Neural cell (in vitro differentiated cells): ENCODE results near the gene MRTO4. TPM values are rescaled to one million over a fixed set of nuclear protein-coding genes. Genes with fewer than 3 reads are reported as not detected.

Experiments used
- H2AFZ ChIP-seq: fragments of 200-600, 300-800 bp; sonication (generic), shearing (Covaris generic); 2 replicates; pipeline ENCODE4 v1.6.0; 2014; ENCODE audit warnings: low read depth, mild to moderate bottlenecking, antibody characterized with exemption, low read length, moderate library complexity
- H3F3A ChIP-seq: fragments of 200-600 bp; shearing (Covaris generic); 2 replicates; pipeline ENCODE4 v1.6.1; 2016; ENCODE audit warnings: mild to moderate bottlenecking, moderate library complexity, mixed read lengths, antibody characterized with exemption, low read length; ENCODE audit not compliant: insufficient read depth, poor library complexity, severe bottlenecking
- H3K27ac ChIP-seq: fragments of 200-600, 300-800 bp; sonication (generic), shearing (Covaris generic); 2 replicates; pipeline ENCODE4 v1.5.1; 2014; ENCODE audit warnings: mild to moderate bottlenecking, low read length, moderate library complexity
- H3K27me3 ChIP-seq: fragments of 300-800, 200-600 bp; sonication (generic), shearing (Covaris generic); 2 replicates; pipeline ENCODE4 v1.6.0; 2014; ENCODE audit warnings: mild to moderate bottlenecking, low read depth, low read length, moderate library complexity; ENCODE audit not compliant: insufficient read depth
- H3K36me3 ChIP-seq: fragments of 300-800, 200-600 bp; sonication (generic), shearing (Covaris generic); 2 replicates; pipeline ENCODE4 v1.5.1; 2014; ENCODE audit warnings: mild to moderate bottlenecking, antibody characterized with exemption, low read length, moderate library complexity; ENCODE audit not compliant: insufficient read depth
- H3K4me2 ChIP-seq: fragments of 300-800, 200-600 bp; sonication (generic), shearing (Covaris generic); 2 replicates; pipeline ENCODE4 v1.6.0; 2014; ENCODE audit warnings: mild to moderate bottlenecking, low read length
- H3K4me3 ChIP-seq: fragments of 300-800, 200-600 bp; sonication (generic), shearing (Covaris generic); 2 replicates; pipeline ENCODE4 v1.5.1; 2014; ENCODE audit warnings: mild to moderate bottlenecking, low read length, moderate library complexity
- H3K79me2 ChIP-seq: fragments of 200-600 bp; shearing (Covaris generic); replicated peaks from 2 replicates; pipeline ENCODE4 v1.6.0; 2014; ENCODE audit warnings: mild to moderate bottlenecking, low read length, moderate library complexity; ENCODE audit not compliant: insufficient read depth
- H3K9ac ChIP-seq: fragments of 300-800, 200-600 bp; sonication (generic), shearing (Covaris generic); 2 replicates; pipeline ENCODE4 v1.6.1; 2016; ENCODE audit warnings: mild to moderate bottlenecking, low read length, mixed read lengths
- H3K9me2 ChIP-seq: fragments of 200-600 bp; shearing (Covaris generic); 2 replicates; pipeline ENCODE4 v1.6.1; 2016; ENCODE audit warnings: mild to moderate bottlenecking, low read length, mixed read lengths; ENCODE audit not compliant: insufficient read depth
- H3K9me3 ChIP-seq: fragments of 200-600, 300-800 bp; sonication (generic), shearing (Covaris generic); 2 replicates; pipeline ENCODE4 v1.6.1; 2016; ENCODE audit warnings: mild to moderate bottlenecking, mixed run types, low read length, moderate library complexity, mixed read lengths
- H4K20me1 ChIP-seq: fragments of 200-600 bp; shearing (Covaris generic); 2 replicates; pipeline ENCODE4 v1.6.1; 2016; ENCODE audit warnings: mild to moderate bottlenecking, mixed run types; ENCODE audit not compliant: insufficient read depth
- EP300 ChIP-seq: fragments of 450-650 bp; conservative IDR thresholded peaks from 2 replicates; pipeline ENCODE4 v1.6.1; 2014; ENCODE audit warnings: antibody characterized with exemption, mild to moderate bottlenecking, moderate library complexity; ENCODE audit not compliant: poor library complexity, severe bottlenecking
- EZH2 ChIP-seq: fragments of 200-600, 300-800 bp; shearing (Covaris generic), sonication (generic); IDR thresholded peaks from 2 replicates; pipeline ENCODE4 v1.6.1; 2014; ENCODE audit warnings: antibody characterized with exemption, low read length, borderline replicate concordance, mild to moderate bottlenecking; ENCODE audit not compliant: insufficient read depth, poor library complexity, severe bottlenecking
- MXI1 ChIP-seq: fragments of 450-650 bp; conservative IDR thresholded peaks from 2 replicates; pipeline ENCODE4 v1.6.1; 2014; ENCODE audit warnings: antibody characterized with exemption, mild to moderate bottlenecking; ENCODE audit not compliant: poor library complexity, severe bottlenecking
- RAD21 ChIP-seq: fragments of 450-650 bp; conservative IDR thresholded peaks from 2 replicates; pipeline ENCODE4 v1.6.1; 2014; ENCODE audit warnings: antibody characterized with exemption, mild to moderate bottlenecking, moderate library complexity
- SMC3 ChIP-seq: fragments of 450-650 bp; conservative IDR thresholded peaks from 2 replicates; pipeline ENCODE4 v1.6.1; 2014; ENCODE audit warnings: antibody characterized with exemption, mild to moderate bottlenecking, moderate library complexity; ENCODE audit not compliant: poor library complexity
- TAF1 ChIP-seq: IDR thresholded peaks from 2 replicates; pipeline ENCODE4 v1.6.1; 2012; ENCODE audit warnings: low read depth
- polyA plus RNA-seq: library from polyadenylated mRNA; depleted of rRNA; stranded (reverse); fragments of >200 nt; gene quantifications from 2 replicates; pipeline ENCODE4 v1.2.3, GENCODE V29; 2014
- TF ChIP-seq, protein P1 (sequence below): fragments of 450-650 bp; IDR thresholded peaks from 2 replicates; pipeline ENCODE4 v1.5.1; 2014; ENCODE audit warnings: antibody characterized with exemption, mild to moderate bottlenecking, moderate library complexity; ENCODE audit not compliant: poor library complexity, severe bottlenecking
- TF ChIP-seq, protein P2 (sequence below): IDR thresholded peaks from 2 replicates; pipeline ENCODE4 v1.6.1; 2012; ENCODE audit warnings: borderline replicate concordance

Gene MRTO4
- polyA plus RNA-seq, 1 donor from 2014 or later = 50.2 TPM

DNA sequence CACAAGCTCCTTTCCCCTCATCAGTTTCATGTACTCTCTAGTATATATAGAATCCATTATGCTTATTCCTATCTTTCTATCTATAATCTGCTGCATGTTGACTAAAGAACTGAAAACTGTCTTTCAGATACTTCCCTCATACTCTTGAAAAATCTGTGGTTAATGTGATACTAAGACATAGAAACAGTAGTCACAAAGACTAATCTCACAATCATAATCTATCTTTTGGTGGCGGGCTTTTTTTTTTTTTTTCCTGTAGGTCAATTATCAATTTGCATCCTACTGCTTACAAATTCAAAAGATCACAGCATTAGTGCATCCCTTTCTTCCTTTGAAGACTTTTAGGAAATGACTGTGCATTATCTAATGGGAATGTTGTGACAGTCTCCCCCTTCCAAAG is 46.2 kb upstream of the MRTO4 start:
- Histone ChIP-seq H3K27me3 (no peaks in the 10 kb centered on the region), H4K20me1 (no peaks in the 10 kb centered on the region), H3K4me2 (no peak overlapping the region), H3F3A (no peaks in the 10 kb centered on the region), H3K36me3 (no peaks in the 10 kb centered on the region), H3K4me3 (no peak overlapping the region), H3K9ac (no peak overlapping the region), H3K27ac (no peak overlapping the region), H3K9me2 (no peaks in the 10 kb centered on the region), H2AFZ (no peak overlapping the region), H3K9me3 (no peaks in the 10 kb centered on the region), H3K79me2 (peaks cover 92% of the 10 kb centered on the region)
- TF ChIP-seq TAF1 = no peak
- no peak for TF ChIP-seq EZH2
- TF ChIP-seq, protein P1, sequence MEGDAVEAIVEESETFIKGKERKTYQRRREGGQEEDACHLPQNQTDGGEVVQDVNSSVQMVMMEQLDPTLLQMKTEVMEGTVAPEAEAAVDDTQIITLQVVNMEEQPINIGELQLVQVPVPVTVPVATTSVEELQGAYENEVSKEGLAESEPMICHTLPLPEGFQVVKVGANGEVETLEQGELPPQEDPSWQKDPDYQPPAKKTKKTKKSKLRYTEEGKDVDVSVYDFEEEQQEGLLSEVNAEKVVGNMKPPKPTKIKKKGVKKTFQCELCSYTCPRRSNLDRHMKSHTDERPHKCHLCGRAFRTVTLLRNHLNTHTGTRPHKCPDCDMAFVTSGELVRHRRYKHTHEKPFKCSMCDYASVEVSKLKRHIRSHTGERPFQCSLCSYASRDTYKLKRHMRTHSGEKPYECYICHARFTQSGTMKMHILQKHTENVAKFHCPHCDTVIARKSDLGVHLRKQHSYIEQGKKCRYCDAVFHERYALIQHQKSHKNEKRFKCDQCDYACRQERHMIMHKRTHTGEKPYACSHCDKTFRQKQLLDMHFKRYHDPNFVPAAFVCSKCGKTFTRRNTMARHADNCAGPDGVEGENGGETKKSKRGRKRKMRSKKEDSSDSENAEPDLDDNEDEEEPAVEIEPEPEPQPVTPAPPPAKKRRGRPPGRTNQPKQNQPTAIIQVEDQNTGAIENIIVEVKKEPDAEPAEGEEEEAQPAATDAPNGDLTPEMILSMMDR = no peak
- TF ChIP-seq, protein P2, sequence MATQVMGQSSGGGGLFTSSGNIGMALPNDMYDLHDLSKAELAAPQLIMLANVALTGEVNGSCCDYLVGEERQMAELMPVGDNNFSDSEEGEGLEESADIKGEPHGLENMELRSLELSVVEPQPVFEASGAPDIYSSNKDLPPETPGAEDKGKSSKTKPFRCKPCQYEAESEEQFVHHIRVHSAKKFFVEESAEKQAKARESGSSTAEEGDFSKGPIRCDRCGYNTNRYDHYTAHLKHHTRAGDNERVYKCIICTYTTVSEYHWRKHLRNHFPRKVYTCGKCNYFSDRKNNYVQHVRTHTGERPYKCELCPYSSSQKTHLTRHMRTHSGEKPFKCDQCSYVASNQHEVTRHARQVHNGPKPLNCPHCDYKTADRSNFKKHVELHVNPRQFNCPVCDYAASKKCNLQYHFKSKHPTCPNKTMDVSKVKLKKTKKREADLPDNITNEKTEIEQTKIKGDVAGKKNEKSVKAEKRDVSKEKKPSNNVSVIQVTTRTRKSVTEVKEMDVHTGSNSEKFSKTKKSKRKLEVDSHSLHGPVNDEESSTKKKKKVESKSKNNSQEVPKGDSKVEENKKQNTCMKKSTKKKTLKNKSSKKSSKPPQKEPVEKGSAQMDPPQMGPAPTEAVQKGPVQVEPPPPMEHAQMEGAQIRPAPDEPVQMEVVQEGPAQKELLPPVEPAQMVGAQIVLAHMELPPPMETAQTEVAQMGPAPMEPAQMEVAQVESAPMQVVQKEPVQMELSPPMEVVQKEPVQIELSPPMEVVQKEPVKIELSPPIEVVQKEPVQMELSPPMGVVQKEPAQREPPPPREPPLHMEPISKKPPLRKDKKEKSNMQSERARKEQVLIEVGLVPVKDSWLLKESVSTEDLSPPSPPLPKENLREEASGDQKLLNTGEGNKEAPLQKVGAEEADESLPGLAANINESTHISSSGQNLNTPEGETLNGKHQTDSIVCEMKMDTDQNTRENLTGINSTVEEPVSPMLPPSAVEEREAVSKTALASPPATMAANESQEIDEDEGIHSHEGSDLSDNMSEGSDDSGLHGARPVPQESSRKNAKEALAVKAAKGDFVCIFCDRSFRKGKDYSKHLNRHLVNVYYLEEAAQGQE = no peak
- no peak for TF ChIP-seq EP300

DNA sequence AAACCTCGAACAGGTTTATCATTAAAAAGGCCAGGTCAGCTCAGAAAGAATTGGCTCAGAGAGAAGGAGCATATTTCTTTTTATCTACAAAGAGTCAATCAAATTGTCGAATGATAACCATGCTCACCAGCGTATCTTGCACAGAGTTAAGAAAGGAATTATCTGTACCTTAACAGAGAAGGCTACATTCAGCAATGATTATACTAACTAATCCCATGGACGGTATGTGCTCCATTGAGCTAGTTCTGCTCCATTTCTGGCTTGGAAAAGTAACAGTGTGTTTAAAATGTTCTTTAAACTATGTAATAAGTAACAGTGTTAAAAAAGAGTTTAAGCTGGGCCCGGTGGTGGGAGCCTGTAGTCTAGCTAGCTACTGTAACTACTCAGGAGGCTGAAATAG is 45.8 kb upstream of the MRTO4 start:
- no peaks in the 10 kb centered on the region for H4K20me1 ChIP-seq
- H3K9me3 ChIP-seq = no peaks in the 10 kb centered on the region
- no peak overlapping the region for H3K4me2 ChIP-seq
- TF ChIP-seq, protein P1 = no peak
- no peak for TF ChIP-seq TAF1
- H3K79me2 ChIP-seq = peaks cover 91% of the 10 kb centered on the region
- H3K9ac ChIP-seq = no peak overlapping the region
- H3K9me2 ChIP-seq = no peaks in the 10 kb centered on the region
- no peak overlapping the region for H3K4me3 ChIP-seq
- no peaks in the 10 kb centered on the region for H3K36me3 ChIP-seq
- H2AFZ ChIP-seq = no peak overlapping the region
- no peaks in the 10 kb centered on the region for H3K27me3 ChIP-seq
- H3F3A ChIP-seq = no peaks in the 10 kb centered on the region
- H3K27ac ChIP-seq = no peak overlapping the region

DNA sequence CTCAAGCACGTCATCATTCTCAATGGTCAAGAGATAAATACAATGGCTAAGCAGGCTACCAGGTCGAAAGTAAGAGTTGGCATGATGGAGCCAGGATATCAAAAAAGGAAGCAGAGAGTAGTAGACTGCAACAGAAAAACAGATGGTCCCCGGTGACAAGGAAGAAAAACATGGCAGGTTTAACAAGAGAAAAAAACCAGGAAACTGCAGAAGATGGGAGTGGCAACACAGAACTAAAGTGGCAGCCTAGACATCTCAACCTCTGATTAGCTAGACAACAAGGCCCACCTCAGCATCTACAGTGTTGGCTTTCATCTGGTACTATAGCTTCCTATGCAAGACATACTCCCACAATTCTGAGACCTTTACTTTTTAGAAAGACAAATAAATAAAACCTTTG is 44.7 kb upstream of the MRTO4 start:
- Histone ChIP-seq H3K79me2 (peaks cover 92% of the 10 kb centered on the region), H3K27ac (no peak overlapping the region), H2AFZ (no peak overlapping the region), H3K27me3 (no peaks in the 10 kb centered on the region), H3K9me3 (no peaks in the 10 kb centered on the region), H3K9me2 (no peaks in the 10 kb centered on the region), H3K36me3 (no peaks in the 10 kb centered on the region), H4K20me1 (no peaks in the 10 kb centered on the region), H3K9ac (no peak overlapping the region), H3K4me3 (no peak overlapping the region), H3F3A (no peaks in the 10 kb centered on the region), H3K4me2 (no peak overlapping the region)
- TF ChIP-seq SMC3 = no peak
- TF ChIP-seq EZH2 = no peak
- TF ChIP-seq RAD21 = no peak
- no peak for TF ChIP-seq MXI1
